Endothelial cell of hepatic sinusoid (primary cell): ENCODE results near the gene IYD.

Source experiments
- in situ Hi-C: cut with HindIII; loops from 2 replicates; pipeline ENCODE4 v1.10.0; 2017; ENCODE audit warnings: low sequenced_read_pairs

The IYD gene

GRCh38 chr6:150352321-150353296 lies 16.2 kb upstream of the IYD start:
- in situ Hi-C loops: loop anchor here (25.0 kb wide), 1 partner anchor 240 kb away; no protein-coding TSS in a partner anchor

- in situ Hi-C loops: loop anchor here (25.0 kb wide), 1 partner anchor 241 kb away; no protein-coding TSS in a partner anchor
Observed at GRCh38 chr6:150353445-150353844, 15.4 kb upstream of the IYD start.

GRCh38 chr6:150354754-150355571 lies 13.8 kb upstream of the IYD start:
- in situ Hi-C loops: loop anchor here (25.0 kb wide), 1 partner anchor 243 kb away; no protein-coding TSS in a partner anchor

DNA sequence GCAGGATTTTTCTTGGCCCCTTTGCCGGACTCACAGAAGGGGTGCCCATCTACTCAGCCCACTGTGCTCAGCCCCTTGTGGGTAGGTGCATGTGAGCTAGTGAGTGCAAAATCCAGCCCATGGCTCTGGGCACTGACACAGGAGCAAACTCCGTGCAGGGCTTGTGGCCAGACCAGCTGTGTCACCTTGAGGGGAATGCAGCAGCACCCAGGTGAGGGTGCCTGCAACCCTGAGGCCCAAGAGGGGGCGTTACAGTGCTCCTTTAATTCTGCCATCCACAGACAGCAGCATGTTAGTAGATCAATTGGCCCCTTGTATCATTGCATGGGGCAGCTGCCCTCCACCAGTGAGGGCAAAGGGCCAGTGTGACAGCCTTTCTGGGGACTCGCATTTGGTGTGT lies 12.9 kb upstream of the IYD start:
- in situ Hi-C loops: loop anchor here (25.0 kb wide), 1 partner anchor 244 kb away; no protein-coding TSS in a partner anchor

DNA sequence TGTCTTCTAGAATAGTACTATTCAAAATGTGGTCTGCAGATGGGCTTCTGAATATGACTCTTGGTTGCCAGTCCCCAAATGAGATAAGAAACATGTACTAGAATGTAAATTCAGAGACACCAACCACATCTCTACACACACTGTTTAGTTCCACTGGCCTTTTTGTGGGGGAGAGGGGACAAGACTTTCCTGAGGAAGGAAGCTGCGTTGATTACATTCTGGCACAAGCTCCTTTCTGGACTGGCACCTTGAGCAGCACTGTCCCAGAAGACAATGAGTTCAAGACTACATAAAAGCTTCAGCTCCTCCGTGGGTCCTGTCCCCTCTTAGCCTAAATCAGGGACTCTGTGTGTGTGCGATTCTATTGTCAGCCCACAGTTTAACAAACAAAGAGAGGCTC lies 6.9 kb upstream of the IYD start:
- in situ Hi-C loops: loop anchor here (25.0 kb wide), 1 partner anchor 250 kb away; no protein-coding TSS in a partner anchor

DNA sequence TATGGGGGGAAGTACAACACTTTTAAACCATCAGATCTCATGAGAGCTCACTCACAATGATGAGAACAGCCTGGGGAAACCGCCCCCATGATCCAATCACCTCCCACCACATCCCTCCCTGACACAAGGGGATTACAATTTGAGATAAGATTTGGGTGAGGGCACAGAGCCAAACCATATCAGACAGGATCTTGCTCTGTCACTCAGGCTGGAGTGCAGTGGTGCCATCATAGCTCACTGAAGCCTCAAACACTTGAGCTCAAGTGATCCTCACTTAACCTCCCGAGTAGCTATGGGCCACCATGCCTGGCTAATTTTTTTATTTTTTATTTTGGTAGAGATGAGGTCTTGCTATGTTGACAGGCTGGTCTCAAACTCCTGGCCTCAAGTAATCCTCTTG lies 5.1 kb upstream of the IYD start:
- in situ Hi-C loops: loop anchor here (25.0 kb wide), 1 partner anchor 251 kb away; no protein-coding TSS in a partner anchor

GRCh38 chr6:150366118-150366778 lies 2.6 kb upstream of the IYD start:
- in situ Hi-C loops: loop anchor here (25.0 kb wide), 1 partner anchor 254 kb away; no protein-coding TSS in a partner anchor

- in situ Hi-C loops: loop anchor here (25.0 kb wide), 1 partner anchor 257 kb away; no protein-coding TSS in a partner anchor
Observed at GRCh38 chr6:150369408-150369807, 596 bp downstream of the IYD start.

DNA sequence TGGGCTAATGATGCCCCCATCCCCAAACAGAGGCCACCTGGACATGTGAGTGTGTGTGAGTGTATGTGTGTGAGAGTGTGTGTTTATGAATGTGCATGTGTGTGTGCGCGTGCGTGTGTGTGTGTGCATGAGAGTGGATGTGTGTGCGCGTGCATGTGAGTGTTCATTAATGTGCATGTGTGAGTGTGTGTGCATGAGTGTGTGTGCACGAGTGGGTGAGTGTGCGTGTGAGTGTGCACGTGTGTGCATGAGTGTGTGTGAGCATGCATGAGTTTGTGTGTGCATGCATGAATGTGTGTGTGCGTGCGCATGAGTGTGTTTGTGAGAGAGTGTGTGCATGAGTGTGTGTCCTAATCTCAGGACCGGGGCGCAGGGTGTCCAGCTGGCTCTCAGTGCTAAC lies 1.3 kb downstream of the IYD start:
- in situ Hi-C loops: loop anchor here (25.0 kb wide), 1 partner anchor 258 kb away; no protein-coding TSS in a partner anchor

- in situ Hi-C loops: loop anchor here (25.0 kb wide), 1 partner anchor 259 kb away; no protein-coding TSS in a partner anchor
Observed at GRCh38 chr6:150371356-150371755, 2.5 kb downstream of the IYD start.

GRCh38 chr6:150372051-150372450 lies 3.2 kb downstream of the IYD start:
- in situ Hi-C loops: loop anchor here (25.0 kb wide), 1 partner anchor 260 kb away; no protein-coding TSS in a partner anchor

- in situ Hi-C loops: loop anchor here (25.0 kb wide), 1 partner anchor 261 kb away; no protein-coding TSS in a partner anchor
Observed at GRCh38 chr6:150373260-150373701, 4.5 kb downstream of the IYD start.

- in situ Hi-C loops: loop anchor here (25.0 kb wide), 1 partner anchor 262 kb away; no protein-coding TSS in a partner anchor
Observed at GRCh38 chr6:150374346-150374745, 5.5 kb downstream of the IYD start.

DNA sequence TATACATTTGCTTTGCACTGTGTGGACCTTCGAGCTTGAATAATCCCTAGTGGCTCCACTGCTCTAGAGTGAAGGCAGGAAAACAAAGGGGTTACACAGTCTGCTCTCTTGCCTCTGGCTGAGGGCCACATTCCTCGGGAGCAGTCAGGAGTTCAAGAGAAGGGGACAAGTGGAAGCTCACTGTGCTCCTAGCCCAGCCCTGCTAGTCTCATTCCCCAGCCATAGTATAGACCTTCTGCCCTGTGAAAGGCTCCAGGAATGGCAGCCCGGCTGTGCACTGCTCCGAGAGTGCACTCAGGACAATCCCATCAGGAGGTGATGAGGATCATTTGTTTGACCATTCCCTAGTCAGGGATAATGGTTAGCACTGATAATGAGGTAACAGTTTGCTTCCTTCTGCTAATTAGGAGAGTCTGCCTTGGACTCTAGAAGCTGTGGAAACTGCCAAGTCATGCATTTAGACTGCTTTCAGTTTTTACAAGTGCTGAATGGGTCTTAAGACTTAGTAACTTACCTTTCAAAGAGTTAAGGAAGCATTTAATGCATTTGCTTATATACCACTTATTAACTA lies 8.5 kb downstream of the IYD start:
- in situ Hi-C loops: no loop called here

GRCh38 chr6:150380256-150380655 lies 11.4 kb downstream of the IYD start:
- in situ Hi-C loops: no loop called here

- in situ Hi-C loops: no loop called here
Observed at GRCh38 chr6:150382171-150382570, 13.4 kb downstream of the IYD start.

DNA sequence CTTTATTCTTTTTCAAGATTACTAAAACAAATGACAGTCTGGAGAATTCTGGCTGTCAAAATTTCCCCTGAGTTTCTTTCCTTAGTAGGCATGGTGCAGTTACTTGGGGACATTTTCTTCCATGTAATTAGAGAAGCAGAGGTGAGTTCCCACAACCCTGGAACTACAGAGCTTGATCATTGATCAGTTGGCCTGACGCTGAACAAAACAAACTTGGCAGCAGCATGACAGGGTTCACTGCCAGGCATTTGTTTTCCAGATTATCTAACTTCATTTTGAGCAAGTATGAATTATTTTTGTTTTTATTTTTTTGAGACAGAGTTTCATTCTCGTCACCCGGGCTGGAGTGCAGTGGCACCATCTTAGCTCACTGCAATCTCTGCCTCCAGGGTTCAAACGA lies 22.6 kb downstream of the IYD start:
- in situ Hi-C loops: no loop called here

DNA sequence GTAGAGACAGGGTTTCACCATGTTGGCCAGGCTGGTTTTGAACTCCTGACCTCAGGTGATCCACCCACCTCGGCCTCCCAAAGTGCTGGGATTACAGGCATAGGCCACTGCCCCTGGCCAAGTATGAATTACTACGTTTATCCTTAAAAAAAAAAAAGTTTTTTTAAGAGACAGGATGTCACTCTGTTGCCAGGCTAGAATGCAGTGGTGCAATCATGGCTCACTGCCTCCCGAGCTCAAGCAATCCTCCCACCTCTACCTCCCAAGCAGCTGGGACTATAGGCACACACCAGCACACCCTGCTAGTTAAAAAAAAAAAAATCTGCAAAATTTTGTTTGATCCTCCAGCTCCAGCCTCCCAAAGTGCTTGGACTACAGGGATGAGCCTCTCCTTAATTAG lies 23.1 kb downstream of the IYD start:
- in situ Hi-C loops: no loop called here

DNA sequence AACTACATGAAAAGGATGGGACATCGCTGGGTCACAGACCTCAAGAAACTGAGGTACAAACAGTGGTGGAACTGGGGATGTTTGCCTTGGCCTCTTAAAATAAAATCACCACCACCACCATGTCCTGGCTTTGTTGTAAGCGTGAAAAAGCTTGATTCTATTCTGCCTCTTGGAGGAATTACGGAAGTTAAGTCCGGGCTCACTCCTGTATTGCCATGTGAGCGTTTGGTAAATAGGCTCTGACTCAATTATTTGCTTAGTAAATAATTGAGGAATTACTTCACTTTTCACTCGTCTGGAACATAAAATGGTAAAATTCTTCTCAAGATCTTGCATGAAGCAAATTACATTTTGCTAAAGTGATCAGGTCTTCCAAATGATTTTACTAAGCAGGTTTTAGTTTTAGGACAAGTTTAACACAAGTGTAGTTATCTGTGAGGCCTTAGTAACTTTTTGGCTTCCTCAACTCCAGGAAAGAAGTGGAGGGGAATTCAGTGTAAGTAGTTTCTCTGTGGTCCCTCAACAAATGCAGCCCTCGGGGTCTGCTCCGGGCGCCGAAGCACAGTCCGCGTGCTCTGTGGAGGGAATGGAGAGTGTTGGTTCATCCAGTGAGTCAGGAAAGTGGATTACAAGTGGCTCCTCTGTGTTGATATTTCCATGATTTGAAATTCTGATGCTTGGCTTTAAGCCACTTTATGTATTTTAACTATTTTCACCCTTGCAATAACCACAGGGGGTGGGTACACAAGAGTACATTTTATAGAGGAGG lies 23.8 kb downstream of the IYD start:
- in situ Hi-C loops: no loop called here
